Measurements from ENCODE around the gene A2M. TPM values are rescaled to one million over a fixed set of nuclear protein-coding genes. Genes with fewer than 3 reads are reported as not detected.

Gene A2M
- total RNA-seq, 1 donor from 2014 or later = 1,832 TPM

DNA sequence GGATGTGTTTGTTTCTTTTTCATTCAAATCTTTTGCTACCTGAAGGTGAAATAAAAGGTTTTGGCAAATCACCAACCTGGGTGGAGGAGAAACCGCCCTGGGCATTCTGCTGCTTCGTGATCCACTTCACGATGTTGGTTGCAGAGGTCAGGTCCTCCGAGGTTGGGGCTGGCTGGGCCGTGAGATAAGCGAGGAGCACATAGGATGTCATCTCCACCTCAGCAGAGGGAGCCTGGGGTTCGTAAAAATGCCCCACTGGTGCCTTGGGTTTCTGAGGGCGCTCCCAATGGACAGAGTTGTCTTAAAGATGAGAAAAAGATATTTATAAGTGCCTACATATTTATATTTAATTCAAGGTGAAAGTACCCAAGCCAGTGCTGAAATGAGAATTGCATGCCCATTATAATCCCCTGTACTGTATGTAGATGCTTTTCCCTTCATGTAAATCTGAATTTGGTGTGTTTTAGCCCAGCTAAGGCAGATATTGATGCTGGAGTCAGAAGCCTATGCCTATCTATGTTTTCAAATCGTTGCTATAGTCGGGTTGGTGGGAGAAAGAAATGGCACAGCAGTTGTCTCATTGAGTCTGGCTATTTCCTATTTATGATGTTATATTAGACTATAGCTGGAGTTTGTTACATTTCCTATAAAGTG is 41.1 kb downstream of the A2M start:
- Histone ChIP-seq H3K9me3 (no peaks in the 10 kb centered on the region), H3K27me3 (ENCODE audit: low read depth) (no peaks in the 10 kb centered on the region), H3K27ac (no peak overlapping the region), H3K36me3 (peaks cover 100% of the 10 kb centered on the region), H3K4me3 (no peak overlapping the region), H3K4me1 (no peaks in the 10 kb centered on the region)
- DNase-seq = no peak
- no peak for ATAC-seq
- intact Hi-C loops (cut with DNase I) = no loop called here
- TF ChIP-seq, protein P1, sequence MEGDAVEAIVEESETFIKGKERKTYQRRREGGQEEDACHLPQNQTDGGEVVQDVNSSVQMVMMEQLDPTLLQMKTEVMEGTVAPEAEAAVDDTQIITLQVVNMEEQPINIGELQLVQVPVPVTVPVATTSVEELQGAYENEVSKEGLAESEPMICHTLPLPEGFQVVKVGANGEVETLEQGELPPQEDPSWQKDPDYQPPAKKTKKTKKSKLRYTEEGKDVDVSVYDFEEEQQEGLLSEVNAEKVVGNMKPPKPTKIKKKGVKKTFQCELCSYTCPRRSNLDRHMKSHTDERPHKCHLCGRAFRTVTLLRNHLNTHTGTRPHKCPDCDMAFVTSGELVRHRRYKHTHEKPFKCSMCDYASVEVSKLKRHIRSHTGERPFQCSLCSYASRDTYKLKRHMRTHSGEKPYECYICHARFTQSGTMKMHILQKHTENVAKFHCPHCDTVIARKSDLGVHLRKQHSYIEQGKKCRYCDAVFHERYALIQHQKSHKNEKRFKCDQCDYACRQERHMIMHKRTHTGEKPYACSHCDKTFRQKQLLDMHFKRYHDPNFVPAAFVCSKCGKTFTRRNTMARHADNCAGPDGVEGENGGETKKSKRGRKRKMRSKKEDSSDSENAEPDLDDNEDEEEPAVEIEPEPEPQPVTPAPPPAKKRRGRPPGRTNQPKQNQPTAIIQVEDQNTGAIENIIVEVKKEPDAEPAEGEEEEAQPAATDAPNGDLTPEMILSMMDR (IDR thresholded peaks at IDR 0.05) = no peak

DNA sequence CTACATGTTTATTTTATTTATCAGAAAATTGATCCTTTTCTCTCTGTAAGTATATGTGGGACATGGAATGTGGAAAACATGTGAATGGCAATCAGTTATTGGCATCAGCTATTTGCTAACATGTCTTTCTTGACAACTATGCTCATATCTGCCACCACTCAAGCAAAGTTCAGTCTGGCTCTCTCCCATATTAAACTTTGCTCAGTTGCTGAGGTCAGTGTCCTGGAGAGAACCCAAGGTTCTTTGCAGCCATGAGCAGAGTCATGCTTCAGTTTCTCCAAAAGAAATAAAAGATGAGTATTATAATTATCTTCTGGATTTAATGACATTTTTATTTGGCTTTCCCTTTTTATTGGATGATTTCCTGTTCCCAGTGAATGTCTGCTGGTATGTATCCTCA is 42.6 kb downstream of the A2M start:
- Histone ChIP-seq H3K27ac (no peak overlapping the region), H3K4me3 (no peak overlapping the region), H3K27me3 (ENCODE audit: low read depth) (no peaks in the 10 kb centered on the region), H3K9me3 (no peaks in the 10 kb centered on the region), H3K4me1 (no peaks in the 10 kb centered on the region), H3K36me3 (peaks cover 100% of the 10 kb centered on the region)
- ATAC-seq (no peak), DNase-seq (no peak)
- TF ChIP-seq, protein P1 (IDR thresholded peaks at IDR 0.05) = no peak
- intact Hi-C loops (cut with DNase I) = no loop called here

DNA sequence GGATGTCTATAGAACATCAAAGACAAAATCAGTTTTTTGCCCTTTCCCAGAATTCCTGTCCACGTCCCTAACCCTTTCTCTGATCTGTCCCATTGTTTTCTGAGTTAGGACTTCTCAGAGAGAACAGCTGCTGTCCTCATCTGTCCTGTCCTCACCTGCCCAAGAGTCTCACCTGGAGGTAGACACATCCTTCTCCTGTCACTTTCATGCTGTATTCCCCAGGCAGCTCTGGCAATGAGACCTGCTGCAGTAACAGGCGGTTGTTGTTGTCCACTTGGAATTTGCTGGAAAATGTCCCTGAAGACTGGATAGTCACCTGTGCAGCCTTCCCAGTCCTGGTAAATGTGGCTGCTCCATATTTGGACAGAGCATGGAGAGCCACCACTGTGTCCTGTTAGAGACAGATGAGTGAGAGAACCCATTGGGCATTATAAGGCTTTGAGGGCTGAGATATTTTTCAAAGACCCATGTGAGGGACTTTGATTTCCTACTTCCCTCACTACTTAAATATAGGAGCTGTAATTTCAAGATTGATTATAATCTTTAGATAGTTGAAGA is 43.2 kb downstream of the A2M start:
- ATAC-seq = no peak
- H3K27ac ChIP-seq = no peak overlapping the region
- TF ChIP-seq, protein P1 (IDR thresholded peaks at IDR 0.05) = no peak

DNA sequence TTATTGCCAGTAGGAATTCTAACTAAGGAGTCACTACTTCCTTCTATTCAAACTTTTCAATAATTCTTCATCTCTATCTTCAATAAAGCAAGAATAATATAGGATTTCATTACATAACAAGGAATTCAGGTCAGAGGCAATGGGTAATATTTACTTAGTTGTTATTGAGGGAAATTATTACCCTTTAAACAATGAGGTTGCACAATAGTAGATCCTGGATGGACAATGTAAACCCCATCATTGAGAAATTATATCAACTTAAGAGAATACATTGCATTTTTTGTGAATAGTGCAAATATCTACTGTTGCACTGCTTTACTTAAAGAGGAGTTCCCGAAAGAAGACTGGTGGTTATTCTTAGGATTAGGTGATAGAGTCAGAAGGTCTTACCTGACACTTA is 43.8 kb downstream of the A2M start:
- no peak for ATAC-seq
- no peaks in the 10 kb centered on the region for H3K9me3 ChIP-seq

More for the DNA sequence above, 43.2 kb downstream of the A2M start:
- intact Hi-C loops (cut with DNase I) = no loop called here
- peaks cover 100% of the 10 kb centered on the region for H3K36me3 ChIP-seq
- H3K4me3 ChIP-seq = no peak overlapping the region
- no peaks in the 10 kb centered on the region for H3K4me1 ChIP-seq
- H3K9me3 ChIP-seq = no peaks in the 10 kb centered on the region
- no peak for DNase-seq
- H3K27me3 ChIP-seq (ENCODE audit: low read depth) = no peaks in the 10 kb centered on the region

DNA sequence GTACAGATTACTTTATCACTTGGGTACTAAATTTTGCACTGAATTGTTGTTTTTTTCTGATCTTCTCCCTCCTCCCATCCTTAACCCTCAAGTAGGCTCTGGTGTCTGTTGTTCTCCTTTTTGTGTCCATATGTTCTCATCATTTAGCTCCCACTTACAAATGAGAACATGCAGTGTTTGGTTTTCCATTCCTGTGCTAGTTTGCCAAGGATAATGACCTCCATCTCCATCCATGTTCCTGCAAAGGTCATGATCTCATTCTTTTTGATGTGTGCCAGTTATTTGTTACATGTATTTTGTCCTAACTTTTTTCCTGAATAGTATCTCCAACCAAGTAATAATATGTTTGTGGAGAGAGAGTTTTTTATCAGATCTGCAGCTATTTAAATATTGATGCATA is 44.2 kb downstream of the A2M start:
- no peaks in the 10 kb centered on the region for H3K27me3 ChIP-seq (ENCODE audit: low read depth)
- no peaks in the 10 kb centered on the region for H3K9me3 ChIP-seq
- no peak overlapping the region for H3K4me3 ChIP-seq
- no peak overlapping the region for H3K27ac ChIP-seq
- H3K36me3 ChIP-seq = peaks cover 94% of the 10 kb centered on the region
- H3K4me1 ChIP-seq = no peaks in the 10 kb centered on the region
- no peak for DNase-seq
- no peak for ATAC-seq
- TF ChIP-seq, protein P1 (IDR thresholded peaks at IDR 0.05) = no peak
- intact Hi-C loops (cut with DNase I) = no loop called here

More for the DNA sequence above, 43.8 kb downstream of the A2M start:
- Histone ChIP-seq H3K27me3 (ENCODE audit: low read depth) (no peaks in the 10 kb centered on the region), H3K36me3 (peaks cover 98% of the 10 kb centered on the region), H3K27ac (no peak overlapping the region), H3K4me3 (no peak overlapping the region), H3K4me1 (no peaks in the 10 kb centered on the region)
- intact Hi-C loops (cut with DNase I) = no loop called here
- DNase-seq = no peak
- TF ChIP-seq, protein P1 (IDR thresholded peaks at IDR 0.05) = no peak

Data from lower lobe of right lung (tissue), 2 donors.